K562 (cell line): ENCODE measurements around the gene CNOT6. TPM values are rescaled to one million over a fixed set of nuclear protein-coding genes. Genes with fewer than 3 reads are reported as not detected.

Experiments used
- CCAR2 ChIP-seq: fragments of 200-400 bp; formaldehyde crosslinking; IDR thresholded peaks from 2 replicates; pipeline ENCODE4 v1.6.1; 2017; ENCODE audit warnings: mild to moderate bottlenecking, low read depth, low read length
- FOSL1 ChIP-seq: fragments of 200-800 bp; sonication (Bioruptor generic); conservative IDR thresholded peaks from 2 replicates; pipeline ENCODE4 v1.6.1; 2016; ENCODE audit warnings: missing genetic modification characterization, missing compliant biosample characterization
- HDAC6 ChIP-seq: IDR thresholded peaks from 2 replicates; pipeline ENCODE4 v1.6.1; 2012; ENCODE audit warnings: low read depth, mild to moderate bottlenecking, control low read depth, inconsistent platforms, low read length, moderate library complexity
- ILK ChIP-seq: fragments of 450-650 bp; IDR thresholded peaks from 2 replicates; pipeline ENCODE4 v1.6.1; 2016; ENCODE audit warnings: missing genetic modification characterization, low read depth, mild to moderate bottlenecking, missing compliant biosample characterization, moderate library complexity, borderline replicate concordance
- NONO ChIP-seq, 2 experiments: fragments of 200-400 bp in 1 of 2; fragments of 450-650 bp in 1 of 2; formaldehyde crosslinking in 1 of 2; IDR thresholded peaks; 2 replicates each; pipeline ENCODE4 v1.6.1; 2017; ENCODE audit warnings: low read depth in 2 of 2, mild to moderate bottlenecking in 2 of 2, moderate library complexity in 2 of 2, low read length in 1 of 2
- PHB2 ChIP-seq: fragments of 450-650 bp; IDR thresholded peaks from 2 replicates; pipeline ENCODE4 v1.6.1; 2017; ENCODE audit warnings: low read depth
- PHF8 ChIP-seq: fragments of 200-600 bp; sonication (generic); IDR thresholded peaks from 2 replicates; pipeline ENCODE4 v1.6.1; 2012; ENCODE audit warnings: mixed run types, mild to moderate bottlenecking, inconsistent platforms, low read length, moderate library complexity, borderline replicate concordance
- RBM14 ChIP-seq: fragments of 200-400 bp; formaldehyde crosslinking; IDR thresholded peaks from 2 replicates; pipeline ENCODE4 v1.6.1; 2018; ENCODE audit warnings: low read depth, mild to moderate bottlenecking, low read length, moderate library complexity, borderline replicate concordance; ENCODE audit not compliant: insufficient read depth
- SP1 ChIP-seq: sonication (generic); formaldehyde crosslinking; IDR thresholded peaks from 2 replicates; pipeline ENCODE4 v1.8.1; 2022; ENCODE audit warnings: mild to moderate bottlenecking, missing genetic modification reagents
- ZBTB17 ChIP-seq: fragments of 450-650 bp; formaldehyde crosslinking; IDR thresholded peaks from 2 replicates; pipeline ENCODE4 v1.4.0; 2020; ENCODE audit warnings: mild to moderate bottlenecking
- ZNF124 ChIP-seq: sonication (generic); formaldehyde crosslinking; IDR thresholded peaks from 2 replicates; pipeline ENCODE4 v1.8.1; 2022; ENCODE audit warnings: missing genetic modification reagents
- ZNF133 ChIP-seq: fragments of 250-450 bp; sonication (Bioruptor Pico); IDR thresholded peaks from 2 replicates; pipeline ENCODE4 v1.4.0; 2020; ENCODE audit warnings: mild to moderate bottlenecking
- ZNF184 ChIP-seq: sonication (generic); formaldehyde crosslinking; IDR thresholded peaks from 2 replicates; pipeline ENCODE4 v1.5.0; 2020; ENCODE audit warnings: missing genetic modification reagents
- ZNF431 ChIP-seq: sonication (generic); formaldehyde crosslinking; IDR thresholded peaks from 2 replicates; pipeline ENCODE4 v1.8.0; 2022; ENCODE audit warnings: mild to moderate bottlenecking, missing genetic modification reagents
- ZNF79 ChIP-seq: fragments of 250-450 bp; sonication (Bioruptor Pico); IDR thresholded peaks from 2 replicates; pipeline ENCODE4 v1.4.0; 2020; ENCODE audit warnings: low read depth, mild to moderate bottlenecking, moderate library complexity
- polyA plus RNA-seq, 8 experiments: library from polyadenylated mRNA; depleted of rRNA in 4 of 8; stranded (reverse) in 5 of 8; unstranded in 3 of 8; fragments of >200 nt; fragmentation: Nextera tagmentation in 2 of 8; fragmentation: Illumina TruSeq in 1 of 8; extraction: Ambion mirVana in 2 of 8; extraction: Trizol in 1 of 8; gene quantifications; 2 replicates each; pipeline versions ENCODE4 v1.2.1 to v1.2.3, GENCODE V29; 2011 to 2014; ENCODE audit warnings: inconsistent platforms in 1 of 8, missing spikeins in 1 of 8
- total RNA-seq, 7 experiments: library from RNA; depleted of rRNA in 6 of 7; stranded (reverse); fragments of >200 nt in 6 of 7; fragmentation: Illumina TruSeq in 2 of 7; extraction: Trizol in 2 of 7; gene quantifications; 2 replicates each; pipeline versions ENCODE4 v1.2.1 to v1.2.3, GENCODE V29; 2011 to 2021; ENCODE audit warnings: low replicate concordance in 1 of 7
- TF ChIP-seq, protein P1 (sequence below): sonication (generic); formaldehyde crosslinking; IDR thresholded peaks from 2 replicates; pipeline ENCODE4 v1.8.1; 2023; ENCODE audit warnings: missing genetic modification reagents, mild to moderate bottlenecking, borderline replicate concordance
- TF ChIP-seq, protein P2 (sequence below): fragments of 450-650 bp; IDR thresholded peaks from 2 replicates; pipeline ENCODE4 v1.6.1; 2016; ENCODE audit warnings: borderline replicate concordance
- TF ChIP-seq, protein P3 (sequence below): fragments of 450-650 bp; IDR thresholded peaks from 2 replicates; pipeline ENCODE4 v1.6.1; 2018; ENCODE audit not compliant: partially characterized antibody

Gene CNOT6
- total and polyA plus RNA-seq, 9 of the 15 experiments (the other 6 are each of a cell fraction or from before 2014, with no cell fraction given) = 4.9 to 32.4 (median 14.0) TPM

DNA sequence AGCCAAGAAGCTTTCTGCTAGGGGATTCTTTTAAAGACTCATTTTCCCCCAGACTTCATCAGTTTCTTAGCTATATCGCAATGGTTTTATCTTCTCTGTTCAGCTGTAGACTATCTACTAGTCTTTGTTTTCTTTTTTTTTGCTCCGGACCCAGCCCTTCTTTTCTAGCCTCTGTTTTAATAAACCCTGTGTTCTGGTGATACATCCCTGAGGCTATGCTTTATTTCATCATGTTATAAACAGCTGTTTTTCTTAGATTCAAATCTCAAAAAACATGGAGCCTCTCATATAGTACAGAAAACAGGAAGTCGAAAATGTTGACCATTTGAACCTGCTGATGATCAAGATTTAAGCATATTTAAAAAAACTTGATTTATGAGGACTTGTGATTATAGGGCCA, 59.4 kb downstream of the CNOT6 start (continued):
- TF ChIP-seq PHB2 (peak; percentile 45; the same call in 1 of the 2 replicates), ILK (no peak), FOSL1 (tag) (peak; percentile 57), HDAC6 (no peak), CCAR2 (no peak), ZNF133 (CRISPR knock-in tag) (no peak), SP1 (no peak), ZBTB17 (CRISPR knock-in tag) (no peak), ZNF184 (CRISPR knock-in tag) (no peak), ZNF124 (CRISPR knock-in tag) (no peak), ZNF431 (CRISPR knock-in tag) (no peak), RBM14 (no peak), PHF8 (no peak), ZNF79 (CRISPR knock-in tag) (no peak), NONO (IDR thresholded peaks at IDR 0.05; ENCODE audit: low read depth in 2 of 2, low read length in 1 of 2) (no peak)
- TF ChIP-seq, protein P1, sequence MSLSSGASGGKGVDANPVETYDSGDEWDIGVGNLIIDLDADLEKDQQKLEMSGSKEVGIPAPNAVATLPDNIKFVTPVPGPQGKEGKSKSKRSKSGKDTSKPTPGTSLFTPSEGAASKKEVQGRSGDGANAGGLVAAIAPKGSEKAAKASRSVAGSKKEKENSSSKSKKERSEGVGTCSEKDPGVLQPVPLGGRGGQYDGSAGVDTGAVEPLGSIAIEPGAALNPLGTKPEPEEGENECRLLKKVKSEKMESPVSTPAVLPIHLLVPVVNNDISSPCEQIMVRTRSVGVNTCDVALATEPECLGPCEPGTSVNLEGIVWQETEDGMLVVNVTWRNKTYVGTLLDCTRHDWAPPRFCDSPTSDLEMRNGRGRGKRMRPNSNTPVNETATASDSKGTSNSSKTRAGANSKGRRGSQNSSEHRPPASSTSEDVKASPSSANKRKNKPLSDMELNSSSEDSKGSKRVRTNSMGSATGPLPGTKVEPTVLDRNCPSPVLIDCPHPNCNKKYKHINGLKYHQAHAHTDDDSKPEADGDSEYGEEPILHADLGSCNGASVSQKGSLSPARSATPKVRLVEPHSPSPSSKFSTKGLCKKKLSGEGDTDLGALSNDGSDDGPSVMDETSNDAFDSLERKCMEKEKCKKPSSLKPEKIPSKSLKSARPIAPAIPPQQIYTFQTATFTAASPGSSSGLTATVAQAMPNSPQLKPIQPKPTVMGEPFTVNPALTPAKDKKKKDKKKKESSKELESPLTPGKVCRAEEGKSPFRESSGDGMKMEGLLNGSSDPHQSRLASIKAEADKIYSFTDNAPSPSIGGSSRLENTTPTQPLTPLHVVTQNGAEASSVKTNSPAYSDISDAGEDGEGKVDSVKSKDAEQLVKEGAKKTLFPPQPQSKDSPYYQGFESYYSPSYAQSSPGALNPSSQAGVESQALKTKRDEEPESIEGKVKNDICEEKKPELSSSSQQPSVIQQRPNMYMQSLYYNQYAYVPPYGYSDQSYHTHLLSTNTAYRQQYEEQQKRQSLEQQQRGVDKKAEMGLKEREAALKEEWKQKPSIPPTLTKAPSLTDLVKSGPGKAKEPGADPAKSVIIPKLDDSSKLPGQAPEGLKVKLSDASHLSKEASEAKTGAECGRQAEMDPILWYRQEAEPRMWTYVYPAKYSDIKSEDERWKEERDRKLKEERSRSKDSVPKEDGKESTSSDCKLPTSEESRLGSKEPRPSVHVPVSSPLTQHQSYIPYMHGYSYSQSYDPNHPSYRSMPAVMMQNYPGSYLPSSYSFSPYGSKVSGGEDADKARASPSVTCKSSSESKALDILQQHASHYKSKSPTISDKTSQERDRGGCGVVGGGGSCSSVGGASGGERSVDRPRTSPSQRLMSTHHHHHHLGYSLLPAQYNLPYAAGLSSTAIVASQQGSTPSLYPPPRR (CRISPR knock-in tag) = no peak
- TF ChIP-seq, protein P2, sequence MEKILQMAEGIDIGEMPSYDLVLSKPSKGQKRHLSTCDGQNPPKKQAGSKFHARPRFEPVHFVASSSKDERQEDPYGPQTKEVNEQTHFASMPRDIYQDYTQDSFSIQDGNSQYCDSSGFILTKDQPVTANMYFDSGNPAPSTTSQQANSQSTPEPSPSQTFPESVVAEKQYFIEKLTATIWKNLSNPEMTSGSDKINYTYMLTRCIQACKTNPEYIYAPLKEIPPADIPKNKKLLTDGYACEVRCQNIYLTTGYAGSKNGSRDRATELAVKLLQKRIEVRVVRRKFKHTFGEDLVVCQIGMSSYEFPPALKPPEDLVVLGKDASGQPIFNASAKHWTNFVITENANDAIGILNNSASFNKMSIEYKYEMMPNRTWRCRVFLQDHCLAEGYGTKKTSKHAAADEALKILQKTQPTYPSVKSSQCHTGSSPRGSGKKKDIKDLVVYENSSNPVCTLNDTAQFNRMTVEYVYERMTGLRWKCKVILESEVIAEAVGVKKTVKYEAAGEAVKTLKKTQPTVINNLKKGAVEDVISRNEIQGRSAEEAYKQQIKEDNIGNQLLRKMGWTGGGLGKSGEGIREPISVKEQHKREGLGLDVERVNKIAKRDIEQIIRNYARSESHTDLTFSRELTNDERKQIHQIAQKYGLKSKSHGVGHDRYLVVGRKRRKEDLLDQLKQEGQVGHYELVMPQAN = peak; percentile 28; the same call in 1 of the 2 replicates
- TF ChIP-seq, protein P3, sequence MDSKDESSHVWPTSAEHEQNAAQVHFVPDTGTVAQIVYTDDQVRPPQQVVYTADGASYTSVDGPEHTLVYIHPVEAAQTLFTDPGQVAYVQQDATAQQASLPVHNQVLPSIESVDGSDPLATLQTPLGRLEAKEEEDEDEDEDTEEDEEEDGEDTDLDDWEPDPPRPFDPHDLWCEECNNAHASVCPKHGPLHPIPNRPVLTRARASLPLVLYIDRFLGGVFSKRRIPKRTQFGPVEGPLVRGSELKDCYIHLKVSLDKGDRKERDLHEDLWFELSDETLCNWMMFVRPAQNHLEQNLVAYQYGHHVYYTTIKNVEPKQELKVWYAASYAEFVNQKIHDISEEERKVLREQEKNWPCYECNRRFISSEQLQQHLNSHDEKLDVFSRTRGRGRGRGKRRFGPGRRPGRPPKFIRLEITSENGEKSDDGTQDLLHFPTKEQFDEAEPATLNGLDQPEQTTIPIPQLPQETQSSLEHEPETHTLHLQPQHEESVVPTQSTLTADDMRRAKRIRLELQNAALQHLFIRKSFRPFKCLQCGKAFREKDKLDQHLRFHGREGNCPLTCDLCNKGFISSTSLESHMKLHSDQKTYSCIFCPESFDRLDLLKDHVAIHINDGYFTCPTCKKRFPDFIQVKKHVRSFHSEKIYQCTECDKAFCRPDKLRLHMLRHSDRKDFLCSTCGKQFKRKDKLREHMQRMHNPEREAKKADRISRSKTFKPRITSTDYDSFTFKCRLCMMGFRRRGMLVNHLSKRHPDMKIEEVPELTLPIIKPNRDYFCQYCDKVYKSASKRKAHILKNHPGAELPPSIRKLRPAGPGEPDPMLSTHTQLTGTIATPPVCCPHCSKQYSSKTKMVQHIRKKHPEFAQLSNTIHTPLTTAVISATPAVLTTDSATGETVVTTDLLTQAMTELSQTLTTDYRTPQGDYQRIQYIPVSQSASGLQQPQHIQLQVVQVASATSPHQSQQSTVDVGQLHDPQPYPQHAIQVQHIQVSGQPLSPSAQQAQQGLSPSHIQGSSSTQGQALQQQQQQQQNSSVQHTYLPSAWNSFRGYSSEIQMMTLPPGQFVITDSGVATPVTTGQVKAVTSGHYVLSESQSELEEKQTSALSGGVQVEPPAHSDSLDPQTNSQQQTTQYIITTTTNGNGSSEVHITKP = peak; percentile 53
